Activated CD4-positive, alpha-beta T cell treated with anti-CD3 and anti-CD28 coated beads, Interleukin-2, amount 10 ng/mL, durations not matched to agents 24 days and 14 days (primary cell): Measurements from ENCODE around the gene KATNIP. TPM values are rescaled to one million over a fixed set of nuclear protein-coding genes. Genes with fewer than 3 reads are reported as not detected.

ENCODE experiments used
- total RNA-seq: library from RNA; stranded (reverse); gene quantifications from 2 replicates; pipeline ENCODE4 v1.2.3, GENCODE V29; 2022

The KATNIP gene
- total RNA-seq, 1 donor from 2014 or later: 17.5 TPM

Other genes with a start within 250 kb of the KATNIP start
- gene IL4R, start 236.2 kb upstream of the KATNIP start, total RNA-seq: 345 and 375 TPM in 2 replicates
- 94.9 and 100 TPM in 2 replicates for gene IL21R, start 148.0 kb upstream of the KATNIP start, total RNA-seq
- 54.3 and 56.5 TPM in 2 replicates for gene GTF3C1, start 231 bp upstream of the KATNIP start, total RNA-seq